ENCODE measurements around the gene BCORL1.

Gene BCORL1

GRCh38 chrX:129957241-129958082 is 25.0 kb upstream of the BCORL1 start:
- peaks cover 10% of the 10 kb centered on the region for H3K4me1 ChIP-seq (ENCODE audit: insufficient read depth, low read length)
- peak overlapping the region; percentile 65; the same call in 1 of the 2 replicates for H3K9ac ChIP-seq (ENCODE audit: low read depth, low read length)
- no peaks in the 10 kb centered on the region for H3K9me3 ChIP-seq (ENCODE audit: control insufficient read depth, insufficient read depth, low read length)
- H3K36me3 ChIP-seq (ENCODE audit: insufficient read depth, low read length) = no peaks in the 10 kb centered on the region

GRCh38 chrX:129958083-129958465 is 24.4 kb upstream of the BCORL1 start:
- Histone ChIP-seq H3K9ac (ENCODE audit: low read depth, low read length) (peak overlapping the region; percentile 65; the same call in 1 of the 2 replicates), H3K4me1 (ENCODE audit: insufficient read depth, low read length) (peaks cover 10% of the 10 kb centered on the region), H3K9me3 (ENCODE audit: control insufficient read depth, insufficient read depth, low read length) (no peaks in the 10 kb centered on the region), H3K36me3 (ENCODE audit: insufficient read depth, low read length) (no peaks in the 10 kb centered on the region)

- Histone ChIP-seq H3K4me1 (ENCODE audit: insufficient read depth, low read length) (peaks cover 10% of the 10 kb centered on the region), H3K9ac (ENCODE audit: low read depth, low read length) (peak overlapping the region; percentile 34; the same call in 1 of the 2 replicates)
Measured at GRCh38 chrX:129958814-129959492, 23.5 kb upstream of the BCORL1 start.

GRCh38 chrX:129959493-129959832 is 23.0 kb upstream of the BCORL1 start:
- Histone ChIP-seq H3K9ac (ENCODE audit: low read depth, low read length) (peak overlapping the region; percentile 34; the same call in 1 of the 2 replicates), H3K36me3 (ENCODE audit: insufficient read depth, low read length) (no peaks in the 10 kb centered on the region), H3K4me1 (ENCODE audit: insufficient read depth, low read length) (peaks cover 6% of the 10 kb centered on the region), H3K9me3 (ENCODE audit: control insufficient read depth, insufficient read depth, low read length) (no peaks in the 10 kb centered on the region)

More at GRCh38 chrX:129958814-129959492, 23.5 kb upstream of the BCORL1 start:
- Histone ChIP-seq H3K36me3 (ENCODE audit: insufficient read depth, low read length) (no peaks in the 10 kb centered on the region), H3K9me3 (ENCODE audit: control insufficient read depth, insufficient read depth, low read length) (no peaks in the 10 kb centered on the region)

GRCh38 chrX:129961180-129962083 is 21.0 kb upstream of the BCORL1 start:
- Histone ChIP-seq H3K36me3 (ENCODE audit: insufficient read depth, low read length) (no peaks in the 10 kb centered on the region), H3K9me3 (ENCODE audit: control insufficient read depth, insufficient read depth, low read length) (no peaks in the 10 kb centered on the region), H3K9ac (ENCODE audit: low read depth, low read length) (peak overlapping the region; percentile 44), H3K4me1 (ENCODE audit: insufficient read depth, low read length) (peaks cover 6% of the 10 kb centered on the region)

GRCh38 chrX:129963729-129964128 is 18.7 kb upstream of the BCORL1 start:
- H3K9me3 ChIP-seq (ENCODE audit: control insufficient read depth, insufficient read depth, low read length) = no peaks in the 10 kb centered on the region
- H3K4me1 ChIP-seq (ENCODE audit: insufficient read depth, low read length) = peaks cover 5% of the 10 kb centered on the region
- H3K36me3 ChIP-seq (ENCODE audit: insufficient read depth, low read length) = no peaks in the 10 kb centered on the region
- no peak overlapping the region for H3K9ac ChIP-seq (ENCODE audit: low read depth, low read length)

- no peaks in the 10 kb centered on the region for H3K36me3 ChIP-seq (ENCODE audit: insufficient read depth, low read length)
- H3K9ac ChIP-seq (ENCODE audit: low read depth, low read length) = no peak overlapping the region
- H3K9me3 ChIP-seq (ENCODE audit: control insufficient read depth, insufficient read depth, low read length) = no peaks in the 10 kb centered on the region
- no peaks in the 10 kb centered on the region for H3K4me1 ChIP-seq (ENCODE audit: insufficient read depth, low read length)
Measured at GRCh38 chrX:129965166-129965565, 17.3 kb upstream of the BCORL1 start.

GRCh38 chrX:129968968-129969367 is 13.5 kb upstream of the BCORL1 start:
- no peaks in the 10 kb centered on the region for H3K9me3 ChIP-seq (ENCODE audit: control insufficient read depth, insufficient read depth, low read length)
- no peaks in the 10 kb centered on the region for H3K36me3 ChIP-seq (ENCODE audit: insufficient read depth, low read length)
- H3K9ac ChIP-seq (ENCODE audit: low read depth, low read length) = no peak overlapping the region
- no peaks in the 10 kb centered on the region for H3K4me1 ChIP-seq (ENCODE audit: insufficient read depth, low read length)

GRCh38 chrX:129976441-129976840 is 6.0 kb upstream of the BCORL1 start:
- no peak overlapping the region for H3K9ac ChIP-seq (ENCODE audit: low read depth, low read length)
- H3K9me3 ChIP-seq (ENCODE audit: control insufficient read depth, insufficient read depth, low read length) = no peaks in the 10 kb centered on the region
- no peaks in the 10 kb centered on the region for H3K36me3 ChIP-seq (ENCODE audit: insufficient read depth, low read length)
- no peaks in the 10 kb centered on the region for H3K4me1 ChIP-seq (ENCODE audit: insufficient read depth, low read length)

- H3K4me1 ChIP-seq (ENCODE audit: insufficient read depth, low read length) = no peaks in the 10 kb centered on the region
- peak overlapping the region; percentile 9; the same call in 1 of the 2 replicates for H3K9ac ChIP-seq (ENCODE audit: low read depth, low read length)
- no peaks in the 10 kb centered on the region for H3K36me3 ChIP-seq (ENCODE audit: insufficient read depth, low read length)
- H3K9me3 ChIP-seq (ENCODE audit: control insufficient read depth, insufficient read depth, low read length) = no peaks in the 10 kb centered on the region
Measured at GRCh38 chrX:129979207-129979920, 3.1 kb upstream of the BCORL1 start.

GRCh38 chrX:129980001-129980401 is 2.4 kb upstream of the BCORL1 start:
- 0 out of 2 replicates have a peak, but pooled peaks cover under 1% of the 10 kb centered on the region for H3K4me1 ChIP-seq (ENCODE audit: insufficient read depth, low read length)
- H3K9ac ChIP-seq (ENCODE audit: low read depth, low read length) = no peak overlapping the region; the same call in 1 of the 2 replicates
- H3K36me3 ChIP-seq (ENCODE audit: insufficient read depth, low read length) = no peaks in the 10 kb centered on the region
- H3K9me3 ChIP-seq (ENCODE audit: control insufficient read depth, insufficient read depth, low read length) = no peaks in the 10 kb centered on the region

GRCh38 chrX:129980540-129981199 is 1.8 kb upstream of the BCORL1 start:
- no peaks in the 10 kb centered on the region for H3K36me3 ChIP-seq (ENCODE audit: insufficient read depth, low read length)
- H3K9me3 ChIP-seq (ENCODE audit: control insufficient read depth, insufficient read depth, low read length) = no peaks in the 10 kb centered on the region
- H3K4me1 ChIP-seq (ENCODE audit: insufficient read depth, low read length) = peaks cover 6% of the 10 kb centered on the region; the same call in 1 of the 2 replicates
- peak overlapping the region; percentile 72; the same call in 1 of the 2 replicates for H3K9ac ChIP-seq (ENCODE audit: low read depth, low read length)

- H3K9me3 ChIP-seq (ENCODE audit: control insufficient read depth, insufficient read depth, low read length) = no peaks in the 10 kb centered on the region
- peaks cover 6% of the 10 kb centered on the region; the same call in 1 of the 2 replicates for H3K4me1 ChIP-seq (ENCODE audit: insufficient read depth, low read length)
- no peaks in the 10 kb centered on the region for H3K36me3 ChIP-seq (ENCODE audit: insufficient read depth, low read length)
- peak overlapping the region; percentile 72 for H3K9ac ChIP-seq (ENCODE audit: low read depth, low read length)
Measured at GRCh38 chrX:129981200-129981553, 1.3 kb upstream of the BCORL1 start.

Data from ES-I3 (cell line).